BJ (cell line): ENCODE results near the gene PPP1R3D. TPM values are rescaled to one million over a fixed set of nuclear protein-coding genes. Genes with fewer than 3 reads are reported as not detected.

Experiments
- CTCF ChIA-PET: fragments of 350-600 bp; formaldehyde crosslinking; extraction: SDS; loops from one replicate; lab custom pipeline; 2021; ENCODE audit warnings: antibody characterized with exemption, inconsistent platforms; lab: Yijun Ruan, JAX
- POLR2A ChIA-PET: fragments of 300-600 bp; sonication (Branson Sonifier 250); formaldehyde crosslinking; extraction: SDS; loops from one replicate; lab custom pipeline; 2021; ENCODE audit warnings: antibody characterized with exemption; lab: Charles Lee
- DNase-seq: peaks from one replicate; pipeline ENCODE4 v3.0.0-alpha.2; 2011; ENCODE audit warnings: low read depth
- H3K27me3 ChIP-seq: 2 replicates; pipeline ENCODE4 v1.6.0; 2011; ENCODE audit warnings: low read length; ENCODE audit not compliant: control insufficient read depth, insufficient read depth
- H3K36me3 ChIP-seq: 2 replicates; pipeline ENCODE4 v1.5.1; 2011; ENCODE audit warnings: low read length; ENCODE audit not compliant: control insufficient read depth, insufficient read depth
- H3K4me3 ChIP-seq: 2 replicates; pipeline ENCODE4 v1.5.1; 2011; ENCODE audit warnings: low read depth, mild to moderate bottlenecking, control low read depth, low read length
- CTCF ChIP-seq: IDR thresholded peaks from 2 replicates; pipeline ENCODE4 v1.5.1; 2011; ENCODE audit warnings: low read depth, mild to moderate bottlenecking, control low read depth, inconsistent platforms, low read length, moderate library complexity; ENCODE audit not compliant: insufficient read depth
- polyA plus RNA-seq: library from polyadenylated mRNA; depleted of rRNA; stranded (reverse); fragments of >200 nt; gene quantifications from 2 replicates; pipeline ENCODE4 v1.2.3, GENCODE V29; 2011

PPP1R3D gene
- polyA plus RNA-seq, 1 experiment = 2.9 TPM

GRCh38 chr20:59971428-59971827, 31.3 kb upstream of the PPP1R3D start:
- no peaks in the 10 kb centered on the region for H3K27me3 ChIP-seq
- H3K36me3 ChIP-seq = no peaks in the 10 kb centered on the region
- POLR2A ChIA-PET = no interaction called here
- DNase-seq = no peak
- CTCF ChIA-PET = interaction anchor here (1.0 to 1.9 kb wide), 3 partner anchors 9 to 16 kb away, joined by 3 to 6 read pairs (median 3); partner anchors contain the start of gene CDH26
- no peak overlapping the region for H3K4me3 ChIP-seq
- TF ChIP-seq CTCF = no peak

DNA sequence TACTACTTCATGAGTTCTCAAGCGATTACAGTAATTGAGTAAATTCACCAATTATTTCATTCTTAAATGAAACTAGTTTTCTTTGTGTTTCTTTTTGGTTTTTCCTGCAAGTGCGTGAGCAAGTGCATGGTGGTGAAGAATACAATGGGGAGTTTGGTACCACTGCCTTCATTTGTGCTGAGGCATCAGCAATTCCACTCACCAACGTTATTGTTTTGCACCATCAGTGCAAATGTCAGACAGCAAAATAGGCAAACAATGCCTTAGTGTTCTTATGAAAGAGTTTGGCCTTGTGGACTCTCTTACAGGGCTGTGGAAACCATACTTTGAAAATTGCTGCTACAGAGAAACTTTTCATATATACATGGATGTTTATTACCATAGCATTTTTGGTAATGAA, 26.3 kb upstream of the PPP1R3D start:
- CTCF ChIA-PET = no interaction called here
- no peak for DNase-seq

DNA sequence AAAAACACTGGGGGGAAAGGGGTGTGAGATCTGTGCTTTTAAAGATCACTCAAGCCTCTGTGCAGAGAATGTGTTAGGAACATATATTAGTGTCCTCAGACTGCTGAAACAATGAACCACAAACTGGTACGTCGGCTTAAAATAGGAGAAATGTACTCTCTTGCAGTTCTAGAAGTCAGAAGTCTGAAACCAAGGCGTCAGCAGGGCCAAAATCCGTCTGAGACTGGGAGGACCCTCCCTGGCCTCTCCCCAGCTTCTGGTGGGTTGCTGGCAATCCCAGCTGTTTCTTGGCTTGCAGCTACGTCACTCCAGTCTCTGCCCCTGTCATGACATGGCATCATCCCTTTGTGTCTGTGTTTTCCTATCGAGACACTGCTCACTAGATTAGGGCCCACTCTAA, 22.1 kb upstream of the PPP1R3D start:
- ChIA-PET POLR2A (no interaction called here), CTCF (interaction anchor here (0.6 to 1.9 kb wide), 3 partner anchors 10 to 16 kb away, joined by 3 to 5 read pairs (median 3); no protein-coding TSS in a partner anchor)
- no peaks in the 10 kb centered on the region for H3K36me3 ChIP-seq
- no peaks in the 10 kb centered on the region for H3K27me3 ChIP-seq
- H3K4me3 ChIP-seq = no peak overlapping the region
- TF ChIP-seq CTCF = no peak
- no peak for DNase-seq

More for the DNA sequence above, 26.3 kb upstream of the PPP1R3D start:
- Histone ChIP-seq H3K27me3 (no peaks in the 10 kb centered on the region), H3K36me3 (no peaks in the 10 kb centered on the region), H3K4me3 (no peak overlapping the region)
- no peak for TF ChIP-seq CTCF
- POLR2A ChIA-PET = no interaction called here

DNA sequence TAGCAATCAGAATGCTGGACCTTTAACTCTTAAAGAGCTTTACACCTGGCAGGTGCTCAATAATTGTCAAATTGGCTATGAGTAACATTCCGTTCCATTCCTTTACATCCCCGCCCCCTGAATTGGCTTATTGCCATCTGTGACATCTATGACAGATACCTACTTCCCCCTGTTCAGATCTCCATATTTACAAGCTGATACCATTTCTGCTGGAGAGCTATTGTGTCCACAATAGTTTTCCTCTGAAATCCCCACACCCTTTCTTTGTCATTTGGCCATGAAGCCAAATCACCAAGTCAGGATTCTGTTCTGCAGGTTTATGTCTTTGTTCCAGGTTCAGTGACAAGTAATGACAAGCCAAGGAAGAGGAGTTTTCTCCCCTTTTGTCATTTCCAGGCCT, 21.3 kb upstream of the PPP1R3D start:
- TF ChIP-seq CTCF = no peak
- Histone ChIP-seq H3K36me3 (no peaks in the 10 kb centered on the region), H3K27me3 (no peaks in the 10 kb centered on the region), H3K4me3 (no peak overlapping the region)
- no peak for DNase-seq
- CTCF ChIA-PET = interaction anchor here (0.9 to 1.9 kb wide), 2 partner anchors 9 to 15 kb away, joined by 5 read pairs; no protein-coding TSS in a partner anchor
- POLR2A ChIA-PET = no interaction called here

- CTCF ChIA-PET = interaction anchor here (0.5 to 1.4 kb wide), 4 partner anchors 8 to 95 kb away, joined by 3 to 6 read pairs (median 4); no protein-coding TSS in a partner anchor
- POLR2A ChIA-PET = no interaction called here
- Histone ChIP-seq H3K4me3 (no peak overlapping the region), H3K27me3 (no peaks in the 10 kb centered on the region), H3K36me3 (no peaks in the 10 kb centered on the region)
- TF ChIP-seq CTCF = no peak
- DNase-seq = no peak
Observed at GRCh38 chr20:59958626-59959025, 18.5 kb upstream of the PPP1R3D start.
